ENCODE results near the gene CHSY3. TPM values are rescaled to one million over a fixed set of nuclear protein-coding genes. Genes with fewer than 3 reads are reported as not detected.

The CHSY3 gene
- total RNA-seq, 1 donor = 0.10 TPM

Other genes starting within 250 kb of the CHSY3 start
- gene MINAR2, start 156.4 kb upstream of the CHSY3 start, total RNA-seq = not detected